HEK293 (cell line): ENCODE results near the gene PDE10A.
"Not testable (repeated sequence)": the region's sequence is repeated elsewhere in the genome, so short reads cannot be mapped to it uniquely, and the experiment has no call there.

Source experiments
- HOXA7 ChIP-seq: sonication (generic); formaldehyde crosslinking; IDR thresholded peaks from 2 replicates; pipeline ENCODE4 v1.8.1; 2022; ENCODE audit warnings: missing genetic modification reagents, borderline replicate concordance
- MEIS1 ChIP-seq: sonication (generic); formaldehyde crosslinking; IDR thresholded peaks from 2 replicates; pipeline ENCODE4 v1.8.1; 2022; ENCODE audit warnings: missing genetic modification reagents, mild to moderate bottlenecking, borderline replicate concordance
- OVOL3 ChIP-seq: fragments of 450-650 bp; formaldehyde crosslinking; IDR thresholded peaks from 2 replicates; pipeline ENCODE4 v1.5.1; 2016; ENCODE audit warnings: missing biosample characterization, missing genetic modification characterization
- TCF7L2 ChIP-seq: IDR thresholded peaks from 2 replicates; pipeline ENCODE4 v1.6.1; 2011; ENCODE audit warnings: low read depth, mild to moderate bottlenecking, inconsistent platforms, low read length, moderate library complexity, borderline replicate concordance
- YY2 ChIP-seq: fragments of 450-650 bp; formaldehyde crosslinking; IDR thresholded peaks from 2 replicates; pipeline ENCODE4 v1.5.1; 2016; ENCODE audit warnings: missing biosample characterization, missing genetic modification characterization
- ZBTB17 ChIP-seq: fragments of 450-650 bp; formaldehyde crosslinking; IDR thresholded peaks from 2 replicates; pipeline ENCODE4 v1.5.1; 2016; ENCODE audit warnings: missing biosample characterization, missing genetic modification characterization
- ZNF114 ChIP-seq: fragments of 450-650 bp; formaldehyde crosslinking; IDR thresholded peaks from 2 replicates; pipeline ENCODE4 v1.5.0; 2017; ENCODE audit warnings: missing biosample characterization, missing genetic modification characterization
- ZNF223 ChIP-seq: fragments of 450-650 bp; formaldehyde crosslinking; IDR thresholded peaks from 2 replicates; pipeline ENCODE4 v1.5.1; 2016; ENCODE audit warnings: missing biosample characterization, missing genetic modification characterization
- ZNF423 ChIP-seq: fragments of 450-650 bp; formaldehyde crosslinking; IDR thresholded peaks from 2 replicates; pipeline ENCODE4 v1.5.1; 2016; ENCODE audit warnings: missing biosample characterization, missing genetic modification characterization
- ZNF48 ChIP-seq: fragments of 450-650 bp; formaldehyde crosslinking; IDR thresholded peaks from 2 replicates; pipeline ENCODE4 v1.5.1; 2016; ENCODE audit warnings: missing biosample characterization, missing genetic modification characterization
- TF ChIP-seq, protein P1 (sequence below): fragments of 450-650 bp; formaldehyde crosslinking; IDR thresholded peaks from 2 replicates; pipeline ENCODE4 v1.5.1; 2016; ENCODE audit warnings: missing biosample characterization, missing genetic modification characterization

DNA sequence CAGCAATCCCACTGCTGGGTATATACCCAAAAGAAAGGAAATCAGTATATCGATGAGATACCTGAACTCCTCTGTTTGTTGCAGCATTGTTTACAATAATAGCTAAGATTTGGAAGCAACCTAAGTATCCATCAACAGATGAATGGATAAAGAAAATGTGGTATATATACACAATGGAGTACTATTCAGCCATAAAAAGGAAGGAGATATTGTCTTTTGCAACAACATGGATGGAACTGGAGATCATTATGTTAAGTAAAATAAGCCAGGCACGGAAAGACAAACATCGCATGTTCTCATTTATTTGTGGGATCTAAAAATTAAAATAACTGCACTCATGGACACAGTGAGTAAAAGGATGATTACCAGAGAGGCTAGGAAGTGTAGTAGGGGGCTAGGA, 108.4 kb downstream of the PDE10A start:
- TF ChIP-seq, protein P1, sequence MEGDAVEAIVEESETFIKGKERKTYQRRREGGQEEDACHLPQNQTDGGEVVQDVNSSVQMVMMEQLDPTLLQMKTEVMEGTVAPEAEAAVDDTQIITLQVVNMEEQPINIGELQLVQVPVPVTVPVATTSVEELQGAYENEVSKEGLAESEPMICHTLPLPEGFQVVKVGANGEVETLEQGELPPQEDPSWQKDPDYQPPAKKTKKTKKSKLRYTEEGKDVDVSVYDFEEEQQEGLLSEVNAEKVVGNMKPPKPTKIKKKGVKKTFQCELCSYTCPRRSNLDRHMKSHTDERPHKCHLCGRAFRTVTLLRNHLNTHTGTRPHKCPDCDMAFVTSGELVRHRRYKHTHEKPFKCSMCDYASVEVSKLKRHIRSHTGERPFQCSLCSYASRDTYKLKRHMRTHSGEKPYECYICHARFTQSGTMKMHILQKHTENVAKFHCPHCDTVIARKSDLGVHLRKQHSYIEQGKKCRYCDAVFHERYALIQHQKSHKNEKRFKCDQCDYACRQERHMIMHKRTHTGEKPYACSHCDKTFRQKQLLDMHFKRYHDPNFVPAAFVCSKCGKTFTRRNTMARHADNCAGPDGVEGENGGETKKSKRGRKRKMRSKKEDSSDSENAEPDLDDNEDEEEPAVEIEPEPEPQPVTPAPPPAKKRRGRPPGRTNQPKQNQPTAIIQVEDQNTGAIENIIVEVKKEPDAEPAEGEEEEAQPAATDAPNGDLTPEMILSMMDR, result not testable (repeated sequence)
- not testable (repeated sequence) for TF ChIP-seq TCF7L2; ZNF423; HOXA7 (CRISPR knock-in tag); ZNF114 (tag by site-specific recombination); ZBTB17 (tag by site-specific recombination); ZNF223 (tag by site-specific recombination); YY2 (tag by site-specific recombination); ZNF48; MEIS1 (CRISPR knock-in tag); OVOL3 (tag by site-specific recombination)
